A549 (cell line): ENCODE data around the gene ASF1A. TPM values are rescaled to one million over a fixed set of nuclear protein-coding genes. Genes with fewer than 3 reads are reported as not detected.
"Not testable (repeated sequence)": the region's sequence is repeated elsewhere in the genome, so short reads cannot be mapped to it uniquely, and the experiment has no call there.

Experiments
- ATAC-seq, 2 experiments: fragments of 200-7000 bp in 1 of 2; fragments of >200 bp in 1 of 2; cut with Nextera tagmentation in 1 of 2; cut with Tn5 transposase in 1 of 2; 3 replicates each; pipeline versions ENCODE4 v1.8.0 to v1.9.1; 2018 to 2020; ENCODE audit warnings: mild to moderate bottlenecking in 1 of 2, moderate library complexity in 1 of 2
- CTCF ChIA-PET: fragments of 300-600 bp; sonication (Branson Sonifier 250); formaldehyde crosslinking; extraction: SDS; loops from one replicate; lab custom pipeline; 2021; ENCODE audit warnings: antibody characterized with exemption, inconsistent platforms; lab: Yijun Ruan, JAX
- POLR2A ChIA-PET: fragments of 350-600 bp; formaldehyde crosslinking; extraction: SDS; loops from one replicate; lab custom pipeline; 2021; ENCODE audit warnings: antibody characterized with exemption, inconsistent platforms; lab: Yijun Ruan, JAX
- DNase-seq, 2 experiments: peaks; one replicate each; pipeline versions ENCODE4 v3.0.0 to v3.0.0-alpha.2; 2011 to 2016; ENCODE audit warnings: low read depth in 1 of 2, low spot score in 1 of 2
- FAIRE-seq: peaks from 2 replicates; lab custom pipeline; 2011; peaks lifted over from hg19 to GRCh38; lab: Jason Lieb, UNC
- H3K27ac ChIP-seq, 2 experiments: fragments of >200 bp; sonication (Bioruptor Twin); formaldehyde crosslinking; 3 replicates each; pipeline ENCODE4 v1.5.1; 2016 to 2017
- H3K4me1 ChIP-seq: fragments of >200 bp; sonication (Bioruptor Twin); formaldehyde crosslinking; 3 replicates; pipeline ENCODE4 v1.6.1; 2016
- H3K4me2 ChIP-seq: fragments of >200 bp; sonication (Bioruptor Twin); formaldehyde crosslinking; 3 replicates; pipeline ENCODE4 v1.6.1; 2016
- H3K4me3 ChIP-seq: fragments of >200 bp; sonication (Bioruptor Twin); formaldehyde crosslinking; 3 replicates; pipeline ENCODE4 v1.5.1; 2016
- H3K9me3 ChIP-seq: fragments of >200 bp; sonication (Bioruptor Twin); formaldehyde crosslinking; 3 replicates; pipeline ENCODE4 v1.6.1; 2016
- CBX2 ChIP-seq: fragments of 200-600 bp; sonication (generic); IDR thresholded peaks from 2 replicates; pipeline ENCODE4 v1.6.1; 2016; ENCODE audit warnings: low read depth, mild to moderate bottlenecking, borderline replicate concordance
- CEBPB ChIP-seq, 2 experiments: fragments of >200 bp in 1 of 2; sonication (Bioruptor Twin) in 1 of 2; formaldehyde crosslinking in 1 of 2; IDR thresholded peaks; 2 replicates each; pipeline ENCODE4 v1.6.1; 2012 to 2016
- CHD4 ChIP-seq: fragments of 200-600 bp; sonication (generic); IDR thresholded peaks from 2 replicates; pipeline ENCODE4 v1.6.1; 2016; ENCODE audit warnings: antibody characterized with exemption, mild to moderate bottlenecking, borderline replicate concordance
- CTCF ChIP-seq: fragments of >200 bp; sonication (Bioruptor Twin); formaldehyde crosslinking; IDR thresholded peaks from 3 replicates; pipeline ENCODE4 v1.5.1; 2016
- EHF ChIP-seq: fragments of 250-450 bp; sonication (Bioruptor Pico); IDR thresholded peaks from 2 replicates; pipeline ENCODE4 v1.5.0; 2020; ENCODE audit warnings: mild to moderate bottlenecking
- FOSL2 ChIP-seq, 2 experiments: fragments of 450-650 bp in 1 of 2; fragments of >200 bp in 1 of 2; sonication (Bioruptor Twin) in 1 of 2; formaldehyde crosslinking; IDR thresholded peaks; 2 replicates each; pipeline versions ENCODE4 v1.5.0 to v1.6.1; 2016 to 2020; ENCODE audit warnings: mild to moderate bottlenecking in 1 of 2, moderate library complexity in 1 of 2
- JUN ChIP-seq, 2 experiments: fragments of >200 bp; sonication (Bioruptor Twin); formaldehyde crosslinking; IDR thresholded peaks; 2 replicates in 1 of 2; 3 replicates in 1 of 2; pipeline ENCODE4 v1.6.1; 2016 to 2017
- MYC ChIP-seq: IDR thresholded peaks from 2 replicates; pipeline ENCODE4 v1.6.1; 2012; ENCODE audit warnings: mild to moderate bottlenecking, inconsistent platforms, low read length, improper control_type of control experiment, borderline replicate concordance
- PHF8 ChIP-seq: fragments of 200-600 bp; sonication (generic); IDR thresholded peaks from 2 replicates; pipeline ENCODE4 v1.6.1; 2016; ENCODE audit warnings: low read depth, mild to moderate bottlenecking, antibody characterized with exemption, moderate library complexity, borderline replicate concordance
- RAD21 ChIP-seq, 2 experiments: fragments of >200 bp in 1 of 2; sonication (Bioruptor Twin) in 1 of 2; formaldehyde crosslinking in 1 of 2; IDR thresholded peaks in 1 of 2; conservative IDR thresholded peaks in 1 of 2; 2 replicates in 1 of 2; 3 replicates in 1 of 2; pipeline ENCODE4 v1.6.1; 2012 to 2018; ENCODE audit warnings: inconsistent platforms in 1 of 2
- RCOR1 ChIP-seq: fragments of 150-350 bp; IDR thresholded peaks from 2 replicates; pipeline ENCODE4 v1.6.1; 2014; ENCODE audit warnings: antibody characterized with exemption, low read length, low read depth
- REST ChIP-seq: fragments of 200-600 bp; sonication (generic); IDR thresholded peaks from 2 replicates; pipeline ENCODE4 v1.6.1; 2016; ENCODE audit warnings: antibody characterized with exemption, mild to moderate bottlenecking, moderate library complexity
- SREBF2 ChIP-seq: fragments of 450-650 bp; IDR thresholded peaks from 2 replicates; pipeline ENCODE4 v1.6.1; 2014; ENCODE audit warnings: mild to moderate bottlenecking, moderate library complexity
- ZC3H11A ChIP-seq: fragments of 450-650 bp; IDR thresholded peaks from 2 replicates; pipeline ENCODE4 v1.6.1; 2014; ENCODE audit warnings: antibody characterized with exemption, mild to moderate bottlenecking
- WGBS: methylation state at CpG from one replicate; pipeline ENCODE4 v1.1.6; 2017; ENCODE audit errors: missing lambda C conversion rate; 5-methylcytosine and 5-hydroxymethylcytosine counted together
- polyA plus RNA-seq, 4 experiments: library from polyadenylated mRNA; depleted of rRNA in 3 of 4; stranded (reverse); fragments of >200 nt; fragmentation: RNase III in 1 of 4; extraction: RNeasy Plus Mini Kit Qiagen cat#74134 plus additional on column Dnase treatment in 1 of 4; gene quantifications; 2 replicates in 3 of 4; 3 replicates in 1 of 4; pipeline ENCODE4 v1.2.3, GENCODE V29; 2011 to 2017
- TF ChIP-seq, protein P1 (sequence below): fragments of 450-650 bp; IDR thresholded peaks from 2 replicates; pipeline ENCODE4 v1.6.1; 2014; ENCODE audit warnings: antibody characterized with exemption

The ASF1A gene
- polyA plus RNA-seq, 2 of the 4 experiments (the other 2 are of a cell fraction) = 12.2 to 24.6 TPM

- no peaks in the 10 kb centered on the region for H3K9me3 ChIP-seq
- WGBS = 82% methylated on average over 2 of the region's 2 CpGs
- H3K4me1 ChIP-seq = no peaks in the 10 kb centered on the region
- H3K4me3 ChIP-seq = no peak overlapping the region
- TF ChIP-seq REST (no peak), FOSL2 (IDR thresholded peaks at IDR 0.05) (no peak), FOSL2 (CRISPR knock-in tag; IDR thresholded peaks at IDR 0.05) (no peak), CHD4 (no peak), RCOR1 (no peak), PHF8 (no peak), MYC (no peak), CBX2 (no peak), RAD21 (conservative IDR thresholded peaks at IDR 0.05 in 1 of 2, IDR thresholded peaks at IDR 0.05 in 1 of 2) (no peak), JUN (IDR thresholded peaks at IDR 0.05) (no peak), CTCF (no peak), ZC3H11A (no peak), CEBPB (IDR thresholded peaks at IDR 0.05) (no peak), SREBF2 (no peak)
- TF ChIP-seq, protein P1, sequence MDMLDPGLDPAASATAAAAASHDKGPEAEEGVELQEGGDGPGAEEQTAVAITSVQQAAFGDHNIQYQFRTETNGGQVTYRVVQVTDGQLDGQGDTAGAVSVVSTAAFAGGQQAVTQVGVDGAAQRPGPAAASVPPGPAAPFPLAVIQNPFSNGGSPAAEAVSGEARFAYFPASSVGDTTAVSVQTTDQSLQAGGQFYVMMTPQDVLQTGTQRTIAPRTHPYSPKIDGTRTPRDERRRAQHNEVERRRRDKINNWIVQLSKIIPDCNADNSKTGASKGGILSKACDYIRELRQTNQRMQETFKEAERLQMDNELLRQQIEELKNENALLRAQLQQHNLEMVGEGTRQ = no peak
- no peak for DNase-seq
- FAIRE-seq = no peak
- ChIA-PET POLR2A (no interaction called here), CTCF (interaction anchor here (0.8 kb wide), 1 partner anchor 12 kb away, joined by 3 read pairs; no protein-coding TSS in a partner anchor)
- H3K27ac ChIP-seq = no peak overlapping the region
- ATAC-seq = no peak
- H3K4me2 ChIP-seq = no peak overlapping the region
These were observed 28.9 kb upstream of the ASF1A start for GRCh38 chr6:118865100-118865391.

GRCh38 chr6:118867181-118867580 lies 26.8 kb upstream of the ASF1A start:
- DNase-seq = no peak
- no peaks in the 10 kb centered on the region for H3K9me3 ChIP-seq
- H3K27ac ChIP-seq = no peak overlapping the region
- no peak for TF ChIP-seq EHF
- TF ChIP-seq, all 56 proteins: peak for 0
- Histone ChIP-seq H3K4me2 (no peak overlapping the region), H3K4me3 (no peak overlapping the region), H3K4me1 (no peaks in the 10 kb centered on the region)
- ChIA-PET POLR2A (no interaction called here), CTCF (no interaction called here)
- FAIRE-seq (no peak), ATAC-seq (no peak)
- 91% methylated on average over 4 of the region's 4 CpGs for WGBS

DNA sequence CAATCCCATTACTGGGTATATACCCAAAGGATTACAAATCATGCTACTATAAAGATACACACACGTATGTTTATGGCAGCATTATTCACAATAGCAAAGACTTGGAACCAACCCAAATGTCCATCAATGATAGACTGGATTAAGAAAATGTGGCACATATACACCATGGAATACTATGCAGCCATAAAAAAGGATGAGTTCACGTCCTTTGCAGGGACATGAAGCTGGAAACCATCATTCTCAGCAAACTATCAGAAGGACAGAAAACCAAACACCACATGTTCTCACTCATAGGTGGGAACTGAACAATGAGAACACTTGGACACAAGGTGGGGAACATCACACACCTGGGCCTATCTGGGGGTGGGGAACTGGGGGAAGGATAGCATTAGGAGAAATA lies 25.1 kb upstream of the ASF1A start:
- CTCF ChIA-PET = not testable (repeated sequence)

More for the DNA sequence above, 25.1 kb upstream of the ASF1A start:
- FAIRE-seq, H3K4me3 ChIP-seq, DNase-seq, H3K9me3 ChIP-seq, H3K4me1 ChIP-seq, H3K27ac ChIP-seq, H3K4me2 ChIP-seq, POLR2A ChIA-PET, ATAC-seq: not testable (repeated sequence)
- WGBS = 87% methylated on average over 2 of the region's 2 CpGs
